GM12873 (cell line): ENCODE measurements around the gene SPATA19.

Source experiments
- CTCF ChIP-seq: IDR thresholded peaks from 2 replicates; pipeline ENCODE4 v1.5.1; 2012; ENCODE audit warnings: low read depth, mild to moderate bottlenecking, moderate library complexity, low read length, control low read depth; ENCODE audit not compliant: insufficient read depth; ENCODE audit errors: missing control alignments

SPATA19 gene

GRCh38 chr11:133823614-133824013 is 21.7 kb downstream of the SPATA19 start:
- no peak for TF ChIP-seq CTCF

DNA sequence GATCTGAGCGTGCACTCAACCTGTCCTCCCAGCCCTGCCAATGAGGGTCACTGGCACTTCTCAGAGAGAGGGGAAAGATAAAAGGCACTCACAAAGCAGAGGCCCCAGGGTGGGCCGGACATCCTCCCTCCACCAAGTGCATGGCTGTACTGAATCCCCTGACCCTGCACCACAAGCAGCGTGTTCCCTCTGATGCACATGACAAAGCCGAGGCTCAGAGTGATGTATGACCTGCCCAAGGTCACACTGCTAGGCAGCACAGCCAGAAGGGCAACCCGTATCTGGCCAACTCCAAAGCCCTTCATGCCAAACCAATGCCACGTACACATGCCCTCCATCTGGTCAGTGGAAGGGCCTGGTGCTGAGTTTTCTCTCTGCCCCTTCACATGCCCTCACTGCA is 22.1 kb downstream of the SPATA19 start:
- TF ChIP-seq CTCF = no peak

GRCh38 chr11:133821776-133822175 is 23.5 kb downstream of the SPATA19 start:
- TF ChIP-seq CTCF = peak; percentile 82

- TF ChIP-seq CTCF = no peak
These were observed 25.5 kb downstream of the SPATA19 start for GRCh38 chr11:133819746-133820315.

DNA sequence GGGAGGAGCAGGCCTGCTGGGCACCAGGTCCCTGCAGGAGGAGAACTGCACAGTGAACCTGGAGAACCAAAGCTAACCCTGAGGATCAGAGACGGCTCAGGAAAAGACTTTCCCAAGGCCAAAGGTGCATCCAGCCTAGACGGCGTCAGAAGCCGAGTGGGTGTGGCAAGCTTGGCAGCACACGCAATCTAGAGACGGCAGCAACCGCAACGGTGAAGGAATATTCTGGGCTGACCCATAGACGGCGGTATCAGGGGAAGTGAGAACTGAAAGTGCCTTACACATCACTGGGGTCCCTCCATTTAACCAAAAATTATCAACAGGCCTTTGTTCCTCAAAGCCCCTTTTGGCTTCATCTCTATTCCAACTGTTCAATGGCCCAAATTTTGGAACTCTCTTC is 26.2 kb downstream of the SPATA19 start:
- no peak for TF ChIP-seq CTCF

GRCh38 chr11:133818302-133818701 is 27.0 kb downstream of the SPATA19 start:
- no peak for TF ChIP-seq CTCF

- no peak for TF ChIP-seq CTCF
These were observed 27.9 kb downstream of the SPATA19 start for GRCh38 chr11:133817449-133817848.
